Keratinocyte (primary cell): ENCODE results near the gene TKFC. TPM values are rescaled to one million over a fixed set of nuclear protein-coding genes. Genes with fewer than 3 reads are reported as not detected.

Source experiments
- DNase-seq: peaks from one replicate; pipeline ENCODE4 v3.0.0-alpha.2; 2011; ENCODE audit warnings: low read depth, missing footprints, low spot score
- FAIRE-seq: peaks from 2 replicates; lab custom pipeline; 2011; peaks lifted over from hg19 to GRCh38; lab: Jason Lieb, UNC
- H2AFZ ChIP-seq: 2 replicates; pipeline ENCODE4 v1.6.0; 2012; ENCODE audit warnings: low read length, control low read depth, inconsistent platforms; ENCODE audit not compliant: control insufficient read depth
- H3K27ac ChIP-seq: 2 replicates; pipeline ENCODE4 v1.5.1; 2011; ENCODE audit warnings: low read length; ENCODE audit not compliant: control insufficient read depth, insufficient read depth
- H3K27me3 ChIP-seq: 3 replicates; pipeline ENCODE4 v1.6.0; 2011; ENCODE audit warnings: low read length; ENCODE audit not compliant: control insufficient read depth, insufficient read depth; ENCODE audit errors: extremely low read depth
- H3K36me3 ChIP-seq, 2 experiments: 2 replicates in 1 of 2; 3 replicates in 1 of 2; pipeline ENCODE4 v1.5.1; 2011; ENCODE audit warnings: low read length in 2 of 2, mild to moderate bottlenecking in 1 of 2; ENCODE audit not compliant: control insufficient read depth in 2 of 2, insufficient read depth in 2 of 2; ENCODE audit errors: extremely low read depth in 1 of 2
- H3K4me1 ChIP-seq: 3 replicates; pipeline ENCODE4 v1.5.1; 2011; ENCODE audit warnings: low read length; ENCODE audit not compliant: control insufficient read depth, insufficient read depth; ENCODE audit errors: extremely low read depth
- H3K4me2 ChIP-seq: 3 replicates; pipeline ENCODE4 v1.6.0; 2011; ENCODE audit warnings: low read depth, low read length; ENCODE audit not compliant: control insufficient read depth, insufficient read depth; ENCODE audit errors: extremely low read depth
- H3K4me3 ChIP-seq, 3 experiments: fragments of 200-600 bp in 1 of 3; sonication (generic) in 1 of 3; 2 replicates in 2 of 3; 3 replicates in 1 of 3; pipeline ENCODE4 v1.5.1; 2011 to 2016; ENCODE audit warnings: low read length in 3 of 3, mild to moderate bottlenecking in 3 of 3, control low read depth in 2 of 3, inconsistent platforms in 1 of 3, low read depth in 1 of 3, mixed read lengths in 1 of 3, mixed run types in 1 of 3, moderate library complexity in 1 of 3; ENCODE audit not compliant: control insufficient read depth in 2 of 3, insufficient read depth in 2 of 3; ENCODE audit errors: extremely low read depth in 1 of 3
- H3K79me2 ChIP-seq: 2 replicates; pipeline ENCODE4 v1.6.0; 2012; ENCODE audit warnings: low read length; ENCODE audit not compliant: control insufficient read depth, insufficient read depth
- H3K9ac ChIP-seq: 3 replicates; pipeline ENCODE4 v1.6.0; 2011; ENCODE audit warnings: low read length; ENCODE audit not compliant: control insufficient read depth, insufficient read depth; ENCODE audit errors: extremely low read depth
- H3K9me1 ChIP-seq: 3 replicates; pipeline ENCODE4 v1.6.0; 2011; ENCODE audit warnings: low read length; ENCODE audit not compliant: control insufficient read depth, insufficient read depth; ENCODE audit errors: extremely low read depth
- H3K9me3 ChIP-seq: 2 replicates; pipeline ENCODE4 v1.5.1; 2012; ENCODE audit warnings: low read depth, low read length; ENCODE audit not compliant: control insufficient read depth
- H4K20me1 ChIP-seq: 3 replicates; pipeline ENCODE4 v1.6.0; 2011; ENCODE audit warnings: low read length; ENCODE audit not compliant: control insufficient read depth, insufficient read depth; ENCODE audit errors: extremely low read depth
- EZH2 ChIP-seq: IDR thresholded peaks from one replicate; pipeline ENCODE4 v1.6.1; 2012; ENCODE audit warnings: inconsistent platforms, mild to moderate bottlenecking, low read length, moderate library complexity
- dilution Hi-C: fragments of 300-500 bp; cut with MboI; formaldehyde crosslinking; loops from one replicate; pipeline ENCODE4 v1.7.0; 2020; ENCODE audit warnings: low sequenced_read_pairs; ENCODE audit not compliant: extremely low pct_ligation_motif_present
- polyA plus RNA-seq, 5 experiments: library from polyadenylated mRNA; depleted of rRNA in 3 of 5; stranded (reverse) in 3 of 5; stranded (forward) in 1 of 5; unstranded in 1 of 5; fragments of >200 nt; gene quantifications; 1 replicate in 1 of 5; 2 replicates in 3 of 5; 3 replicates in 1 of 5; pipeline versions ENCODE4 v1.2.1 to v1.2.3, GENCODE V29; 2011 to 2012; ENCODE audit warnings: missing spikeins in 2 of 5, low read depth in 1 of 5, low replicate concordance in 1 of 5
- TF ChIP-seq, protein P1 (sequence below), 3 experiments: IDR thresholded peaks in 1 of 3; conservative IDR thresholded peaks in 1 of 3; optimal IDR thresholded peaks in 1 of 3; 2 replicates in 2 of 3; 3 replicates in 1 of 3; pipeline versions ENCODE3 to v1.5.1; 2011; ENCODE audit warnings: low read length in 3 of 3, mild to moderate bottlenecking in 3 of 3, moderate library complexity in 2 of 3, control low read depth in 1 of 3, inconsistent platforms in 1 of 3; ENCODE audit not compliant: insufficient read depth in 2 of 3; ENCODE audit errors: extremely low read depth in 1 of 3

The TKFC gene
- polyA plus RNA-seq, 1 donor (not counting 4 experiments of a cell fraction or from before 2014, with no cell fraction given): 15.4 TPM

DNA sequence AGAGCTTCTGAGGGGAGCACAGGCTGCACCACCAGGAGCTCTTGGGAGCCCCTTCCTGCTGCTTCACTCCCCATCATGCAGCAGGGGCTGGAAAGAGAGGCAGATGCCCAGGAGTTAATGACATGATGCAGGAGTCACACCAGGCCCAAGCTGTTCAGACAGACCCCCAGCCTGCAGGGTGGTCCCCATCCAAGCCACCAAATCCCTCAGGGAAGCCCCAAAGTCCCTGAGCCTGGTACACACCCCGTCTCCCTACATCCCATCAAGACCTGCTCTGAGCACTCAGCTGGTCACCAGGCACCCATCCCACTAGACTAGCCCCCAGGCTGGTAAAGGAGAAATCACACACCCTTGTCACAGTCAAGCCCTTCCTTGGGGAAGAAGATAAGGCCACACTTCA lies 17.3 kb downstream of the TKFC start:
- H3K79me2 ChIP-seq: no peaks in the 10 kb centered on the region
- no peak for FAIRE-seq
- H3K4me2 ChIP-seq: no peak overlapping the region
- H3K9me3 ChIP-seq: no peaks in the 10 kb centered on the region
- H3K36me3 ChIP-seq: peaks cover 28 to 31% of the 10 kb centered on the region in 2 experiments
- peaks cover 5% of the 10 kb centered on the region for H3K4me1 ChIP-seq
- H3K9ac ChIP-seq: no peak overlapping the region
- no peak overlapping the region for H3K27ac ChIP-seq
- H4K20me1 ChIP-seq: no peaks in the 10 kb centered on the region
- peaks cover 2% of the 10 kb centered on the region for H3K9me1 ChIP-seq
- no peaks in the 10 kb centered on the region for H3K27me3 ChIP-seq
- no peak overlapping the region for H3K4me3 ChIP-seq
- DNase-seq: no peak
- H2AFZ ChIP-seq: no peak overlapping the region
- dilution Hi-C loops: no loop called here
- no peak for TF ChIP-seq EZH2
- TF ChIP-seq, protein P1, sequence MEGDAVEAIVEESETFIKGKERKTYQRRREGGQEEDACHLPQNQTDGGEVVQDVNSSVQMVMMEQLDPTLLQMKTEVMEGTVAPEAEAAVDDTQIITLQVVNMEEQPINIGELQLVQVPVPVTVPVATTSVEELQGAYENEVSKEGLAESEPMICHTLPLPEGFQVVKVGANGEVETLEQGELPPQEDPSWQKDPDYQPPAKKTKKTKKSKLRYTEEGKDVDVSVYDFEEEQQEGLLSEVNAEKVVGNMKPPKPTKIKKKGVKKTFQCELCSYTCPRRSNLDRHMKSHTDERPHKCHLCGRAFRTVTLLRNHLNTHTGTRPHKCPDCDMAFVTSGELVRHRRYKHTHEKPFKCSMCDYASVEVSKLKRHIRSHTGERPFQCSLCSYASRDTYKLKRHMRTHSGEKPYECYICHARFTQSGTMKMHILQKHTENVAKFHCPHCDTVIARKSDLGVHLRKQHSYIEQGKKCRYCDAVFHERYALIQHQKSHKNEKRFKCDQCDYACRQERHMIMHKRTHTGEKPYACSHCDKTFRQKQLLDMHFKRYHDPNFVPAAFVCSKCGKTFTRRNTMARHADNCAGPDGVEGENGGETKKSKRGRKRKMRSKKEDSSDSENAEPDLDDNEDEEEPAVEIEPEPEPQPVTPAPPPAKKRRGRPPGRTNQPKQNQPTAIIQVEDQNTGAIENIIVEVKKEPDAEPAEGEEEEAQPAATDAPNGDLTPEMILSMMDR (optimal IDR thresholded peaks at IDR 0.05 in 1 of 3, IDR thresholded peaks at IDR 0.05 in 1 of 3, conservative IDR thresholded peaks at IDR 0.05 in 1 of 3; ENCODE audit: extremely low read depth in 1 of 3, insufficient read depth in 2 of 3, low read length in 3 of 3): no peak

DNA sequence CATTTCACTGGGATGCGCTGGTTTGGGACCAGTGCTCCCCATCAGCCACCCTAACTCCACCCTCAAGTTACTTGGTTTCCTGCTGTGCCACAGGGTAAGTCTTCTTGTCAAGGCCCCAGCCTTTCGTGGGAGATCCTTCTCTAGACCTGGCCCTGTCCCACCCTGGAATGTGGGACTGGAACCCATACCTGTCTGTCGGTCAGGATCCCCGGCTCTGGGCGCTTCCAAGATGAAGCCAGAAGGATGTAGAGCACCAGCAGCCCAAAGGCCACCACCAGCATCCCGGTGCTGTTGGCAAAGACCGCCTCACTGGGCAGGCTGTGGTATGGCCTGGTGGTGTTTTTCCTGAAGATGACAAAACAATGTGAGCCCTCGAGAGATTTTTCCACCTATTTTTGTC lies 17.8 kb downstream of the TKFC start:
- peaks cover 2% of the 10 kb centered on the region for H3K9me1 ChIP-seq
- peaks cover 5% of the 10 kb centered on the region for H3K4me1 ChIP-seq
- H3K36me3 ChIP-seq: peaks cover 28 to 31% of the 10 kb centered on the region in 2 experiments
- FAIRE-seq: no peak
- H2AFZ ChIP-seq: no peak overlapping the region
- H3K4me3 ChIP-seq: no peak overlapping the region
- no peak for DNase-seq
- H3K27me3 ChIP-seq: no peaks in the 10 kb centered on the region
- dilution Hi-C loops: no loop called here
- no peak overlapping the region for H3K4me2 ChIP-seq
- H4K20me1 ChIP-seq: no peaks in the 10 kb centered on the region
- H3K9me3 ChIP-seq: no peaks in the 10 kb centered on the region
- TF ChIP-seq EZH2: no peak
- TF ChIP-seq, protein P1 (optimal IDR thresholded peaks at IDR 0.05 in 1 of 3, IDR thresholded peaks at IDR 0.05 in 1 of 3, conservative IDR thresholded peaks at IDR 0.05 in 1 of 3; ENCODE audit: extremely low read depth in 1 of 3, insufficient read depth in 2 of 3, low read length in 3 of 3): no peak
- no peak overlapping the region for H3K27ac ChIP-seq
- H3K9ac ChIP-seq: no peak overlapping the region
- no peaks in the 10 kb centered on the region for H3K79me2 ChIP-seq
